GM10266 (cell line): ENCODE results near the gene ADGRL1.
"Not testable (repeated sequence)": the region's sequence is repeated elsewhere in the genome, so short reads cannot be mapped to it uniquely, and the experiment has no call there.

Experiments
- DNase-seq: peaks from one replicate; pipeline ENCODE4 v3.0.0; 2012; ENCODE audit errors: extremely low spot score
- CTCF ChIP-seq: IDR thresholded peaks from 2 replicates; pipeline ENCODE4 v1.5.1; 2012; ENCODE audit warnings: mild to moderate bottlenecking, low read depth; ENCODE audit not compliant: control insufficient read depth, insufficient read depth; ENCODE audit errors: missing control alignments

Gene ADGRL1

GRCh38 chr19:14205452-14206287, at the start of gene ADGRL1:
Gene ADGRL1, minus strand, starts transcription at chr19:14206169. Its CDS starts 22,567 bp downstream, at chr19:14183602.
- DNase-seq = not testable (repeated sequence)

DNA sequence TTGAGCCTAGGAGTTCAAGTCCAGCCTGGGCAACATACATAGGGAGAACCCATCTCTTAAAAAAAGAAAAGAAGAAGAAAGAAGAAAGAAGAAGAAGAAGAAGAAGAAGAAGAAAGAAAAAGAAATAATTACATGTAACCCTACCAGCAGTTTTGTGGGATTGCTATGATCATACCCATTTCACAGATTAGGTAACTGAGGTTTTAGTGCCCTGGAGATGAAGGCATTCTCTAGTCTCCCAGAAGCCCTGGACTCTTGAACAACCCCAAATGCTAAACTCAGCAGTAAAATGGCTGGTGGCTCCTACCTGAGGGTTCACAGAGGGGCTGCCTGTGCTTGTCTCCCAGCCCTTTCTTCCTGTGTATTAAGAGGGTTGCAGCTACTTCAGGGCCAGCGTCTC, 49.3 kb upstream of the ADGRL1 start:
- not testable (repeated sequence) for DNase-seq

GRCh38 chr19:14253822-14254599, 48.0 kb upstream of the ADGRL1 start:
- DNase-seq = not testable (repeated sequence)

DNA sequence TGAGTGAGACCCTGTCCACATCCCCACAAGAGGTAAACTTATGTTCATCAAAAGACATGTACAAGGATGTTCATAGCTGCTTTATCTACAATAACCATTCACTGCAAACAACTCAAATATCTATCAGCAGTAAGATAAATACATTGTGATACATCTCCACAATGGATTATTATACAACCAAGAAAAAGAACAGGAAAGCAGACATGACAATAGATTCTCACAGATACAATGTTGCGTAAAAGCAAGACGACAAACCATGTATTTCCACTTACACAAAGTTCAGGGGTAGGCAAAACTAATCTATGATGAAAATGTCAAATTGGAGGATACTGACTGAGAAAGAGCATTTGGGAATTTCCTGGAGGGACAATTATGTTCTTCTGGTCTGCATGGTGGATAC, 46.2 kb upstream of the ADGRL1 start:
- not testable (repeated sequence) for DNase-seq

DNA sequence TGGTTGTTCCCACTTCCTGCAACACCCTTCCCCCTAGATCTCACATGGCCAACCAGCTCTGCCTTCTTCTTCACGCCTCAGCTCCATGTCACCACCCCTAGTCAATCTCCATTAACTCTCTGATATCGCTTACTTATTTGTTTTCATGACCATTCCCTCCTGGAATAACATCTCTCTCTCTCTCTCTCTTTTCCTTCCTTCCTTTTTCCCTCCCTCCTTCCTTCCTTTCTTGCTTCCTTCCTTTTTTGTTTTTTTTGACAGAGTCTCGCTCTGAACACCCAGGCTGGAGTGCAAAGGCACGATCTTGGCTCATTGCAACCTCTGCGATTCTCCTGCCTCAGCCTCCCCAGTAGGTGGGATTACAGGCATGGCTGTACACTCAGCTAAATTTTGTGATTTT, 44.9 kb upstream of the ADGRL1 start:
- DNase-seq = no peak
- no peak for TF ChIP-seq CTCF

- DNase-seq = not testable (repeated sequence)
Measured at GRCh38 chr19:14250315-14250714, 44.3 kb upstream of the ADGRL1 start.

- not testable (repeated sequence) for DNase-seq
Measured at GRCh38 chr19:14249891-14250290, 43.9 kb upstream of the ADGRL1 start.

DNA sequence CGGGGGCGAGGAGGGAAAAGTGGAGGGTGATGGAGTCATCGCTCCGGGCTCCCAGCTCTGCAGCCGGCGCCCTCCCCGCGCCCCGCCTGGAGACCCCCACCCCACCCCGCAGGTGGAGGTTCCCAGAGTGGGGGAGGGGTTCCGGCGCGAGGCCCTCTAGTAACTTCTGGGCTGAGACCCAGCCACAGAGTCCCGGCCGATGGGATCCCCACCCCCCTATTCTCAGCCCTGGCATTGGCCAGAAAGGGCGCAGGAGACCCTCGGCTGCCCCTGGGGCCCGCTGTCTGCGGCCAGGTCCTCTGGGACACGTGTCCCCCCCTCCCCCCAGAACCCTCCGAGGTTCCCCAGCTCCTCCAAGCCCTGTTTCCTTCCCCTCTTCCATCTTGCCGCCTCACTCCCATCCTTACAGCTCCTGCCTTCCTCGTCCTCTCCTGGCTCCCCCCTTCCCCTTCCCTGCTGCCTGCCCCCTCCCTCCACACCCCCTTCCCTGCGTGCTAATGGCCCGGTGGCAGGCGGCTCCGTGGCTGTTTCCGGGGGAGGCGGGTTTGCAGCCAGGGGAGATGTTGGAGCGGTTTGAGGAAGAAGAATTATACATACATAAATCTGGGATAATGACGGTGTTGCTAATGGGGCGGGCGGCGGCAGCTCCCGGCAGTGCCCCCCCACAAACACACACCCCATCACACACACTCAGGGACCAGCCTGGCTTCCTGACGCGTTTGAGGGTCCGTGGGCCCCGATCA, 43.2 kb upstream of the ADGRL1 start:
- DNase-seq = not testable (repeated sequence)

DNA sequence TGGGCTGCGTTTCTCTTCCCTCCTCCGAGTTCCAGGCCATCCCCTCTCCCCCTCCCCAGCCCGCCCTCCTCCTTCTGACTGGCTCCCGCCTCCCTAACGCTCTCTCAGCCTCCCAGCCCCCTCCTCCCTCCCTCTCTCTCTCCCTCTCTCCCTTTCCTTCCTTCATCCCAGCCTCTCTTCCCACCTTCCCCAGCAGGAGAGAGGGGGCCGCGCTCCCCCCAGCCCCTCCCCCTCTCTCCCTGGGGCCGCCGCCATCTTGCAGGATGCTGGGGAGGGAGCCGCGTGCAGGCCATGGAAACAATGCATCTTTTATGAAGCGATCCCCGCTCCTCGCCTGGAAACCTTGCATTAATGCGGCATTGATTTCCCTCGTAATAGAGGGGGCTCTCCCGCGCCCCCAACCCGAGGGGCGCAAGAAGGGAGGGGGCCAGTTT, 42.6 kb upstream of the ADGRL1 start:
- no peak for DNase-seq
- TF ChIP-seq CTCF = no peak

DNA sequence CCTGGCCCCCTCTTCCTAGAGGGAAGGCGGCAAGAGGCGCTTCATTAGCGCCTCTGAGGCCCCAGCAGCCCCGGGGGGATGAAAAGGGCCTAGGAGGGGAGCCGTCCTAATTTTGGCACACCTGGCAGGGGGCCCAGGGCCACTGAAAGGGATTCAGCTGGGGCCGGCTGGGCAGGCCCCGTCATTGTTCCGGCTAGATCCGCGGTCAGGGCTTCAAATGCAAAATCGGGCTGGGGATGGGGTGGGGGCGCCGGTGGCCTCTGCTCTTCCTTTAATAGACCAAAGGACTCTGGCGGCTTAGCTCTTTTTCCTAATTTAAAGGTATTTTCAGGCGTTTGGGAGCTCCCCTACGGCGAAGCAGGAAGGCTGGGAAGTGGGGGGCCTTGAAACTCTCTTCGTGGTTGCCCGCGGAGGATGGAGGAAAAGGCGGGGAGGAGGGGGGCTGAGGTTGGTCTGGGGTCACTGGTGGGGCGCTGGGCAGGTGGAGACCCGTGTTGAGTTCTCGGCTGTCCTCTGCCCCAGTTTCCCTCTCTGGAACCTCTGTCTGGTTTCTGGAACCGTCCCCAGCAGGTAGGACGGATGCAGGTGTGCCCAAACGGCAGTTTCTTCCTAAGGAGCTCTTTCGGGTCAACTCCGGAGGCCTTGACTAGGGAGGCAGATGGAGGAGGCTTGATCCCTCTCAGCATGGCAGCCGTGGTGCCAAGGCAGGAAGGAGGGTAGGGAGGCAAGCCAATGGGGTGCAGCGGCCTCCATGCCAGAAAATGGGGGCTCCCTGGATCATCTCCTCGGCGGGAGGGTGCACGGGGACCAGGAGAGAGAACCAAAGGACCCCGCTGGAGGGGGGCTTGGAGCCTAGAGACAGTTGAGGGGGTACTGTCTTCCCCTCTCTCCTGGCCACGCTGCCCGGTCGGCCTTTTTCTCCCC, 41.8 kb upstream of the ADGRL1 start:
- DNase-seq = not testable (repeated sequence)

DNA sequence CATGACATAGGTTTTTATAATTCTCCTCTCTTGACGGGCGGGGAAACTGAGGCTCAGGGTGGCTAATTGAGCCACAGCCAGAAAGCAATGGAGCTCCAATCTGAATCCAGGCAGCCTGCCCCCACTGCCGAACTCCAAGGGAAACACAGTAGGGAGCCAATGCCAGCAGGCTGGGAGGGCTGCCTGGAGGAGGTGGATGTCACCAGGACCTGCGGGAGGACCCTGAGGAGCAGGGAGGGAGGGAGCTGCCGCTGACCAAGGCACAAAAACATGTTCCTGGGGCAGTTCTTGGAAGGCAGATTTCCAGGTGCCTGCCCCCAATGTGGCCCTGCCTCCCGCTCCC, 41.2 kb upstream of the ADGRL1 start:
- DNase-seq = not testable (repeated sequence)

DNA sequence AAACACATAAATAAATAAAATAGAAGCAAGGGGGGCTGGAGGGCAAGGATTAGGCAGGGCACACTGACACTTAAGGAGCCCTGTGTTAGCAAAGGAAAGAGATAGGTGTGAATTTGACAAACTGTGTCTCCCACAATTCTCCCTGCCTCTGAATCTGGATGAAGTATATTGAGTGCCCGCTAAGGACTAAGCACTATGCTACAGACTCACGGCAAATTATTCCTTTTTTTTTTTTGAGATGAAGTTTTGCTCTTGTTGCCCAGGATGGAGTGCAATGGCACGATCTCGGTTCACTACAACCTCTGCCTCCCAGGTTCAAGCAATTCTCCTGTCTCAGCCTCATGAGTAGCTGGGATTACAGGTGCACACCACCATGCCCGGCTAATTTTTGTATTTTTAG, 38.4 kb upstream of the ADGRL1 start:
- DNase-seq = not testable (repeated sequence)

DNA sequence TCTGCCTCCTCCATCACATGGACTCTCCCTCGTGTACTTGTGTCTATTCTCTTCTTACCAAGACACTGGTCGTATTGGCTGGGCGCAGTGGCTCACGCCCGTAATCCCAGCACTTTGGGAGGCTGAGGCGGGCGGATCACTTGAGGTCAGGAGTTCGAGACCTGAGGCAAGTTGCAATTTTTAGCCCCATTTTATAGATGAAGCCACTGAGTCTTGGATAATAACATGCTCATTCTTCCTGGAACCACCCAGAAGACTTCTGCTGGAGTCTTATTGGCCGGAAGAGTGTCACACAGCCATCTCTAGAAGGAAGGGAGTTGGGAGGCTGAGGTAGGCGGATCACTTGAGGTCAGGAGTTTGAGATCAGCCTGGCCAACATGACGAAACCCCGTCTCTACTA, 37.7 kb upstream of the ADGRL1 start:
- not testable (repeated sequence) for DNase-seq
